MV-4-11 (cell line): ENCODE data around the gene OR2M4.
"Not testable (repeated sequence)": the region's sequence is repeated elsewhere in the genome, so short reads cannot be mapped to it uniquely, and the experiment has no call there.

Source experiments
- DNase-seq: peaks from one replicate; lab custom pipeline; 2025; lab: John Stamatoyannopoulos, UW

The OR2M4 gene, protein sequence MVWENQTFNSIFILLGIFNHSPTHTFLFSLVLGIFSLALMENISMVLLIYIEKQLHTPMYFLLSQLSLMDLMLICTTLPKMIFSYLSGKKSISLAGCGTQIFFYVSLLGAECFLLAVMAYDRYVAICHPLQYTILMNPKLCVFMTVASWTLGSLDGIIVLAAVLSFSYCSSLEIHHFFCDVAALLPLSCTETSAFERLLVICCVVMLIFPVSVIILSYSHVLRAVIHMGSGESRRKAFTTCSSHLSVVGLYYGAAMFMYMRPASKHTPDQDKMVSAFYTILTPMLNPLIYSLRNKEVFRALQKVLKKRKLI

DNA sequence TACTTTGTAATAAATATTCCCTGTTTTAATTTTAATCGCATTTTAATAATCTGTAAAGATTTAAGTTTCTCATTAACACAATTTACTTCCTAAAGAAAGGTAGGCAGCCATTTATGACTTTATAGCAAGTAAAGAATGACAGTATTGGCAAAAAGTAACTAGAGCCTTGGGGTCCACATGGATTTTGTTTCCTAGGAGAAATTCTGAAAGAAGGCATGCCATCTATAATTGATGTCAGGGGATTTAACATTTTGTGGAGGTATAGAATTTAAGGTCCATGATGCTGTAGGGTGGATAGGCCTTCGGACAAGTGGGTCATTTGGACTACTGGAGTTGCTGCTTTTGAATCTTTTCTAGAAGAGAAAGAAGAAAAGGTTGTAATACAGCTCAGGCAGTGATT is at the start of gene OR2M4:
OR2M4 (plus strand) TSS at position 301 of the 400 bp plus-strand sequence. CDS start 7,512 bp downstream, outside the sequence.
- no peak for DNase-seq

DNA sequence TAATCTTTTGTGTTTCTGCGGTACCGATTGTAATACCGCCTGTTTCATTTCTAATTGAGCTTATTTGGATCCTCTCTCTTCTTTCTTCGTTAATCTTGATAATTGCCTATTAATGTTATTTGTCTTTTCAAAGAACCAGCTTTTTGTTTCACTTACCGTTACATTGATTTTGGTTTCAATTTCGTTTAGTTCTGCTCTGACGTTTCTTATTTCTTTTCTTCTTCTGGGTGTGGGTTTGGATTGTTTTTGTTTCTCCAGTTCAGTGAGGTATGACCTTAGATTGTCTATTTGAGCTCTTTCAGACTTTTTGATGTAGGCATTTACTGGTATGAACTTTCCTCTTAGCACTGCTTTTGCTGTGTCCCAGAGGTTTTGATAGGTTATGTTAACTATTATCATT is 47.2 kb upstream of the OR2M4 start:
- DNase-seq, result no peak

GRCh38 chr1:248187363-248187762 is 43.9 kb upstream of the OR2M4 start:
- no peak for DNase-seq

GRCh38 chr1:248189026-248189425 is 42.2 kb upstream of the OR2M4 start:
- DNase-seq, result no peak

- DNase-seq, result no peak
Measured at GRCh38 chr1:248194117-248194516, 37.1 kb upstream of the OR2M4 start.

DNA sequence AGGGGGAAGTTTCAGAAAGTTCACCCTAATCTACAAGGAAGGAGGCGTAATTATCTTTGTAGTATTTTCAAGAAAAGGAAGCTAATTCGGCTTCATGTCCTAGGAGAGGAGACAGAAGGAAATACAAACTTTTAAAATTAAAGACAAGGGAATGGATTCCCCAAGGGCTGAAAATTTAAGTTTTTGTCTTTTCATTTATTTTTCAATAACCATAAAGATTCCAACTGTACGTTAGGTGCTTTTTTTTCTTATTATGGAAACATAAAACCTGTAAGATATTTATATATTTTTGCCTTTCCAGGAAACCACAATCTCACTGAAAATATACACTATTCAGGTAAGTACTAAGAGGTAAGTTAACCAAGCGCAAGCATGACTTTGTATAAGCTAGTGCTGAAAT is 34.3 kb upstream of the OR2M4 start, which contains the start of gene OR2M3:
OR2M3 (plus strand) TSS at position 301 of the 400 bp plus-strand sequence. CDS start 5,803 bp downstream, outside the sequence.
- DNase-seq, result no peak

DNA sequence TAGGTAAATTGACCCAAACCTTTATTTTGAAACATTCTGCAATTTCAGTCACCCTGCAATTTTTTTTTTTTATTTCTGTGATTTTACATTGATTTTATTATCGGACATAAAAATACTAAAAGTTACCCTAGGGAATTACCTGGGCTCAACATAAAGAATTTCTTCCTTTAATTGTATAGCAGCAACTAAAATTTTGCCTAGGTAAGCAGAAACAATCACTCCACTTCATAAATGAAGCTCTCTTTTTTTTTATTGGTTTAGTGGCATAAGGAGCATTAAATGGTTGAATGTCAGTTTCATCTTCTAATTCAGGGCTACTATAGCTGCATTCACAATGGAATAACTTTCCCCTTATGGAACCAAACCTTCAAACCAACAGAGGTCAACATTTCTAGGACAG is 15.3 kb upstream of the OR2M4 start:
- no peak for DNase-seq

DNA sequence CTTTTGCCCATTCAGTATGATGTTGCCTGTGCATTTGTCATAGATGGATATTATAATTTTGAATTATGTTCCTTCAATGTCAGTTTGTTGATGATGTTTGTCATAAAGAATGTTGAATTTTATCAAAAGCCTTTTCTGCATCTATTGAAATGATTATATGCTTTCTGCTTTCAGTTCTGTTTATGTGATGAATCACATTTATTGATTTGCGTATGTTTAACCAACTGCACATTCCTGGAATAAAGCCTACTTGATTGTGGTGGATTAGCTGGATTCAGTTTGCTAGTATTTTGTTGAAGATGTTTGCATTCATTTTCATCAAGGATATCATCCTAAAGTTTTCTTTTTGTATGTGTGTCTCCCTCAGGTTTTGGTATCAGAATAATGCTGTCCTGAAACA is 5.7 kb upstream of the OR2M4 start:
- no peak for DNase-seq

DNA sequence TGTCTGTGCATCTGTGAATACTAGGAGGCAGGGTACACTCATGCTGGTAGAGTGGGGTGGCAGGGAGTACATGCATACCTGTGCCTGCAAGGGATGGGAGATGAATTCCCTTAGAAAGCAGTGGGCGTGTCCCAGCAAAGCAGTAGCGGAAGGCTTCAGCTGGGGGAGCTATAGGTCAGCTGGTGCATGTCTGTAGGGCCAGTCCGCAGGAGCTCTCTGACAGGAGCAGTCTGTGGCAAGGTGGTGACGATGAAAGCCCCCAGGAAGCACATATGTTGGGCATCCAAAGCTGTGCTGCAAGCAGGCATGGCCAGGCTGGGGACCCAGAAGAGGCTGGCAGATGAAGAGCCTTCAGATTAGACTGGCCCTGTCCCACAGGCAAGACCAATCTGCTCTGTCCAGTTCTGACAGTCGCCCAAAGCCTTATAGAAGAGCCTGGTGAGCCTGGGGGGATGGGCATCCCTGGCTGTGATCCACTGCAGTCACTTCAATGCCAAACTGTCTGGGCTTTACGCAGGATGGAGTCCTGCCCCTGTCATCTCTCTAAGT is 1.8 kb upstream of the OR2M4 start:
- no peak for DNase-seq

- no peak for DNase-seq
Measured at GRCh38 chr1:248239478-248239877, 8.3 kb downstream of the OR2M4 start.

- DNase-seq, result peak; percentile 54
Measured at GRCh38 chr1:248243204-248243603, 12.0 kb downstream of the OR2M4 start.

GRCh38 chr1:248259309-248259708 is 28.1 kb downstream of the OR2M4 start:
- not testable (repeated sequence) for DNase-seq

- DNase-seq, result no peak
Measured at GRCh38 chr1:248268178-248268577, 37.0 kb downstream of the OR2M4 start.

DNA sequence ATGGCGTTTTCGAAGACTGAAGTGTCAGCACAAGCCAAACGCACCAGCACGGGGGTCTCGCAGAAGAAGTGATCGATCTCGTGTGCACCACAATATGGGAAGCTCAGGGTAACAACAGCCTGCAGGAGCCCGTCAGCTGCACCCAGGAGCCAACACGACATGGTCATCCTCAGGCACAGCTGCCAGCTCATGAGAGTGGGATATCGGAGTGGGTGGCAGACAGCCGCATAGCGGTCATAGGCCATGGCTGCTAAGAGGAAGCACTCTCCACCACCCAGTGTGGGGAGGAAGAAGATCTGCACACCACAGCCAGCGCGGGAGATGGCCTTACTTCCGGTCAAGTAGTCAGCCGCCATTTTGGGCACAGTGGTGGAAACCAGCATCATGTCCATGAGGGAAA is 42.0 kb downstream of the OR2M4 start:
- DNase-seq, result not testable (repeated sequence)

DNA sequence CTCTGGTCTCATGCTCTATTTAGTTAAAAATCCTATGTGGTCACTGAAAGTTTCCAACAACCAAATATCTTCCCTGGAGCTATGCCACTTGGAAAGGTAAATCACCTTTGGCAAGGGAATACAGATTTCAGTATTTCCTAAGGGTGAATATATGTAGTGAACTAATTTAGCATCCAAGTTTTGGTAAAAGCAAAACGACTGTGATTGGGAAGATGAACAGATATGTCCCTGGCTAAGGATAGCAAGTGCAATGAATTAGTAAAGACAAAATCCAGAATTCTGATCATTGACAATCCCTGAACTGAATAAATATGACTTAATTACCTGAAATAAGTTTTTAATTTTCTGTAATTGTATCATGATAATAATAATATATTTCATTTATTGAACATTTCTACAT is 46.7 kb downstream of the OR2M4 start, which contains the start of gene OR2T33:
OR2T33 (minus strand) TSS at position 101 of the 400 bp plus-strand sequence. CDS start 4,162 bp downstream, outside the sequence.
- no peak for DNase-seq

DNA sequence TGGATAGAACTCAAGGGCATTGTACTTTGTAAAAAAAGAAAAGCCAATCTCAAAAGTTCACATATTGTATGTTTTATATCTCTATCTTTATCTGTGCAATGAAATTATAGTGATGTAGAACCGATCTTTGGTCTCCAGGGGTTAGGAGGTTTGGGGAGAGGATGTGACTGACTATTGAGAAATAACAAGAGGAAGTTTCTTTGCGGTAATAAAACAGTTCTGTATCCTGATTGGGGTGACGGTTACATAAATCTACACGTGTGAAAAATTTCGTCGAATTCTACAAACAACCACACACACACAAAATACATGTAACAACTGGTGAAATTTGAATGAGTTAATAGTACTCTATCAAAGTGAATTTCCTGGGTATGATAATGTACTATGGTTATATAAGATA is 57.2 kb downstream of the OR2M4 start:
- DNase-seq, result peak; percentile 96
